ENCODE results near the gene CREB3L2.

DNA sequence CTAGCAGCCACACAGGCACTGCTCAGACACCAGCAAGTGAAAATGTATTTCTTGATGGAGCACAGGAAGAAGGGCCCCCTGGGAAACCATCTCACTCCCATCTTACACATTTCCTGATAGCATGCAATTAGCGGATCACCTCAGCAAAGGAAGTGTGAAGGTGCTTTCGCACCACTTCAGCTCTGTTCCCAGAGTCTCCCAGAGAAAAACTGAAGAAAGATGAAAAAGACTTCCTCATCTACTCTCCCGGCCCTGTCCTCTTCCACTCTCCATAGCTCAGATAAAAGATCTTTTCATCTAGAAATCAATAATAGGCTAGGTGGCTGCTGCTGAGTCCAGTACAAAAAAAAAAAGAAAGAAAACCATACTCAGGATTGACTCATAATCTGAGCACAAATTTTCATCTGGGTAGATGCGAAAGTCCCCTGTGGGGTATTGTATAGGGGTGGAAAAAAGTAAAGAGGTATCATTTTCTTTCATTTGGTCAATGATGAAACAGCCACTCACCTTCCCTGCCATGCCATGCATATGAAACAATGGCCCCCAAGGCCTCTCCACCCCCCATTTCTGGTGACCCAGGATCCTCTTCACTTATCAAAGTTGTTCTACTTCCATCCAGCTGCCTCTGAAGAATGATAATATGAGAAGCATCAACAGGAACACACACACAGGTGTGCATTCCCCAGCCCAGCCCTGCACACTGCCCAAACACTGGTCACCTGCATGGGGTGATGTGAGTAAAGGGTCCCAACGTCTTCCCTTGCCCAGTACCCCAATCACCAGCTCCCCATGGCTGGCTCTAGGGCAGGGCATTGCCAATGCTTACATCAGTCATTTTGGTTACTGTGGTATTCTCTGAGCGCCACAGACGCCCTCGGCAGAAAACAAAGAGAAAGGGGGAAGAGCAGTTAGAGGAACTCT, 106.3 kb downstream of the CREB3L2 start:
- TF ChIP-seq, protein P1, sequence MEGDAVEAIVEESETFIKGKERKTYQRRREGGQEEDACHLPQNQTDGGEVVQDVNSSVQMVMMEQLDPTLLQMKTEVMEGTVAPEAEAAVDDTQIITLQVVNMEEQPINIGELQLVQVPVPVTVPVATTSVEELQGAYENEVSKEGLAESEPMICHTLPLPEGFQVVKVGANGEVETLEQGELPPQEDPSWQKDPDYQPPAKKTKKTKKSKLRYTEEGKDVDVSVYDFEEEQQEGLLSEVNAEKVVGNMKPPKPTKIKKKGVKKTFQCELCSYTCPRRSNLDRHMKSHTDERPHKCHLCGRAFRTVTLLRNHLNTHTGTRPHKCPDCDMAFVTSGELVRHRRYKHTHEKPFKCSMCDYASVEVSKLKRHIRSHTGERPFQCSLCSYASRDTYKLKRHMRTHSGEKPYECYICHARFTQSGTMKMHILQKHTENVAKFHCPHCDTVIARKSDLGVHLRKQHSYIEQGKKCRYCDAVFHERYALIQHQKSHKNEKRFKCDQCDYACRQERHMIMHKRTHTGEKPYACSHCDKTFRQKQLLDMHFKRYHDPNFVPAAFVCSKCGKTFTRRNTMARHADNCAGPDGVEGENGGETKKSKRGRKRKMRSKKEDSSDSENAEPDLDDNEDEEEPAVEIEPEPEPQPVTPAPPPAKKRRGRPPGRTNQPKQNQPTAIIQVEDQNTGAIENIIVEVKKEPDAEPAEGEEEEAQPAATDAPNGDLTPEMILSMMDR (IDR thresholded peaks at IDR 0.05): no peak
- no peak for TF ChIP-seq POLR2A (IDR thresholded peaks at IDR 0.05)

Measured in adrenal gland (tissue), 5 donors.